NT2/D1 (cell line): ENCODE data around the gene CSGALNACT2.

Experiments
- SUZ12 ChIP-seq: IDR thresholded peaks from 2 replicates; pipeline ENCODE4 v1.6.1; 2011; ENCODE audit not compliant: insufficient read length, insufficient read depth; ENCODE audit errors: extremely low read depth
- YY1 ChIP-seq: IDR thresholded peaks from 2 replicates; pipeline ENCODE4 v1.6.1; 2011; ENCODE audit not compliant: insufficient read length, insufficient read depth
- ZNF274 ChIP-seq: IDR thresholded peaks from 2 replicates; pipeline ENCODE4 v1.6.1; 2011; ENCODE audit warnings: mild to moderate bottlenecking, low read depth, low read length

GRCh38 chr10:43094085-43094484 lies 44.2 kb upstream of the CSGALNACT2 start:
- no peak for TF ChIP-seq SUZ12
- TF ChIP-seq ZNF274, result no peak
- no peak for TF ChIP-seq YY1
